Lower lobe of right lung (tissue), 2 donors: ENCODE results near the gene TMEM119. TPM values are rescaled to one million over a fixed set of nuclear protein-coding genes. Genes with fewer than 3 reads are reported as not detected.

Source experiments
- ATAC-seq, 2 donors: fragments of 200-7000 bp; cut with Tn5 transposase; one replicate each; pipeline ENCODE4 v1.9.1; 2020 to 2022; ENCODE audit warnings: mild to moderate bottlenecking in 2 of 2, moderate library complexity in 2 of 2
- DNase-seq: peaks from one replicate; pipeline ENCODE4 v3.0.0-alpha.2; 2020
- H3K27ac ChIP-seq: fragments of 200-600 bp; one replicate; pipeline ENCODE4 v1.8.0; 2022
- H3K27me3 ChIP-seq: fragments of 200-600 bp; one replicate; pipeline ENCODE4 v1.8.0; 2022; ENCODE audit warnings: low read depth
- H3K36me3 ChIP-seq: fragments of 200-600 bp; one replicate; pipeline ENCODE4 v1.8.0; 2022; ENCODE audit warnings: mild to moderate bottlenecking
- H3K4me1 ChIP-seq: fragments of 200-600 bp; one replicate; pipeline ENCODE4 v1.8.0; 2022
- H3K4me3 ChIP-seq: fragments of 200-600 bp; one replicate; pipeline ENCODE4 v1.8.0; 2022; ENCODE audit warnings: mild to moderate bottlenecking
- H3K9me3 ChIP-seq: fragments of 200-600 bp; one replicate; pipeline ENCODE4 v1.8.0; 2022
- CTCF ChIP-seq: fragments of 200-600 bp; IDR thresholded peaks from one replicate; pipeline ENCODE4 v1.8.0; 2022; ENCODE audit warnings: antibody characterized with exemption, mild to moderate bottlenecking
- intact Hi-C: fragments of 100-400 bp; cut with DNase I; formaldehyde crosslinking; loops from one replicate; pipeline ENCODE4 v1.11.0; 2022
- total RNA-seq: library from RNA; stranded (reverse); fragmentation: NEBNext Ultra II Directional; extraction: Animal tissue kit (Norgen Biotek cat#: 25700); gene quantifications from one replicate; pipeline ENCODE4 v1.2.1, GENCODE V29; 2021
- donor health status: DM: no; HTN: yes; CAD: no; lungs with severe emphysema.

Gene TMEM119
- total RNA-seq, 1 donor from 2014 or later: 13.4 TPM

- Histone ChIP-seq H3K4me1 (peaks cover 54% of the 10 kb centered on the region), H3K4me3 (no peak overlapping the region), H3K27me3 (no peaks in the 10 kb centered on the region), H3K9me3 (no peaks in the 10 kb centered on the region), H3K27ac (no peak overlapping the region), H3K36me3 (peaks cover 14% of the 10 kb centered on the region)
- ATAC-seq (no peak), DNase-seq (peak; percentile 23)
- TF ChIP-seq CTCF: no peak
- intact Hi-C loops: no loop called here
Measured at GRCh38 chr12:108623577-108623976, 25.7 kb upstream of the TMEM119 start.

- H3K4me1 ChIP-seq: peaks cover 55% of the 10 kb centered on the region
- no peaks in the 10 kb centered on the region for H3K27me3 ChIP-seq
- intact Hi-C loops: no loop called here
- ATAC-seq (no peak), DNase-seq (peak; percentile 32)
- H3K36me3 ChIP-seq: peaks cover 14% of the 10 kb centered on the region
- no peak for TF ChIP-seq CTCF
- H3K4me3 ChIP-seq: no peak overlapping the region
- no peaks in the 10 kb centered on the region for H3K9me3 ChIP-seq
- peak overlapping the region; percentile 81 for H3K27ac ChIP-seq
Measured at GRCh38 chr12:108622921-108623514, 25.1 kb upstream of the TMEM119 start.

GRCh38 chr12:108622421-108622820, 24.5 kb upstream of the TMEM119 start:
- peaks cover 14% of the 10 kb centered on the region for H3K36me3 ChIP-seq
- peak overlapping the region; percentile 81 for H3K27ac ChIP-seq
- DNase-seq: peak; percentile 51
- no peaks in the 10 kb centered on the region for H3K9me3 ChIP-seq
- intact Hi-C loops: no loop called here
- peaks cover 55% of the 10 kb centered on the region for H3K4me1 ChIP-seq
- ATAC-seq: peak; percentile 62 to 75
- no peak overlapping the region for H3K4me3 ChIP-seq
- no peak for TF ChIP-seq CTCF
- H3K27me3 ChIP-seq: no peaks in the 10 kb centered on the region

GRCh38 chr12:108621161-108621560, 23.3 kb upstream of the TMEM119 start:
- no peak for DNase-seq
- intact Hi-C loops: no loop called here
- H3K36me3 ChIP-seq: peaks cover 14% of the 10 kb centered on the region
- no peaks in the 10 kb centered on the region for H3K9me3 ChIP-seq
- no peak for TF ChIP-seq CTCF
- ATAC-seq: no peak
- peaks cover 62% of the 10 kb centered on the region for H3K4me1 ChIP-seq
- H3K27me3 ChIP-seq: no peaks in the 10 kb centered on the region
- no peak overlapping the region for H3K4me3 ChIP-seq
- H3K27ac ChIP-seq: peak overlapping the region; percentile 81

- DNase-seq (no peak), ATAC-seq (peak in 1 of 2 donors; percentile 16)
- Histone ChIP-seq H3K36me3 (peaks cover 14% of the 10 kb centered on the region), H3K9me3 (no peaks in the 10 kb centered on the region), H3K4me3 (no peak overlapping the region), H3K27me3 (no peaks in the 10 kb centered on the region), H3K4me1 (peaks cover 62% of the 10 kb centered on the region), H3K27ac (no peak overlapping the region)
- intact Hi-C loops: no loop called here
- TF ChIP-seq CTCF: no peak
Measured at GRCh38 chr12:108620236-108620879, 22.5 kb upstream of the TMEM119 start.
